Measurements from ENCODE around the gene PTPRK. TPM values are rescaled to one million over a fixed set of nuclear protein-coding genes. Genes with fewer than 3 reads are reported as not detected.

Gene PTPRK
- total and polyA plus RNA-seq, 2 experiments from 2014 or later: 26.9 to 56.4 TPM

DNA sequence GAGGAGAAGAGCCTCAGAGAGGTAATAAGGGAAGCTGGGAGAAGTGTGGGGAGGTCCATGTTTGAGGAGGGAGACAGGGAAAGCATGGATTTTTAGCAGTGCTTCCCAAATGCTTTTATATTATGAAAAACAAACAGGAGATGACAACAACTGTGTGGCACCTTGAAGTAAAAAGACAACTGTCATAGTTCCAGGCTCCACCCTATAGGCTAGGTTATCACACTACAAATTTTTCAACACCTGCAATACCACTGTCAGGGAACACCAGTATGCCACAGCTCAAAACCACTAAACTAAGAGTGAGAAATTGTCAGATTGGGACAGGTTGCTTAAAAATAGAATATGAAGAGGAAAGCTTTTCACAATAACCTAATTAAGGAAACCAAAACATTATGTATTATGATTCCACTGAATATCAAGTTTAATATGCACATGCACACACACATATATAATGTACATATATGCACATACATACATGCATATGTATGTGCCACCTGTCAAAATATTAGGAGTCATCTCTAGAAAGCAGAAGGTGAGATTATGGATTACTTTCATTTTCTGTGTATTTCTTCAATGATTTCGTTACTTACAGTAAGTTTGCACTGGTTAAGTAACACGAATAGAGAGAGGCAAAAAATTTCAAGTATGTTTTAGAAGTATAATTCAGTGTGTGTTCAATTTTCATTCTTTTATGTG is 261.2 kb downstream of the PTPRK start:
- ATAC-seq (no peak), DNase-seq (ENCODE audit: low spot score) (no peak)
- no peaks in the 10 kb centered on the region for H3F3A ChIP-seq (replicated peaks; ENCODE audit: low read depth)
- Mint-ChIP-seq H3K27me3 (ENCODE audit: insufficient read depth, low read depth, poor library complexity) (no peaks in the 10 kb centered on the region), H3K36me3 (ENCODE audit: low read depth) (peaks cover 4% of the 10 kb centered on the region; the same call in 2 of the 3 replicates), H3K27ac (no peak overlapping the region), H3K4me1 (peaks cover 5% of the 10 kb centered on the region; the same call in 1 of the 3 replicates), H3K4me3 (no peak overlapping the region), H3K9me3 (peaks cover 5% of the 10 kb centered on the region; the same call in 1 of the 3 replicates)
- H3K27me3 ChIP-seq (ENCODE audit: insufficient read depth): no peaks in the 10 kb centered on the region
- no peaks in the 10 kb centered on the region for H3K4me1 ChIP-seq (ENCODE audit: insufficient read depth)
- H3K4me2 ChIP-seq: no peak overlapping the region
- H3K79me2 ChIP-seq (replicated peaks; ENCODE audit: insufficient read depth): peaks cover 3% of the 10 kb centered on the region; the same call in 1 of the 2 replicates
- H3K27ac ChIP-seq (ENCODE audit: low read depth): no peak overlapping the region
- TF ChIP-seq STAT1 (IDR thresholded peaks at IDR 0.05; ENCODE audit: unreplicated experiment) (no peak), EZH2 (IDR thresholded peaks at IDR 0.05; ENCODE audit: low read depth, unreplicated experiment) (no peak), JUNB (IDR thresholded peaks at IDR 0.05; ENCODE audit: unreplicated experiment) (no peak), POLR2AphosphoS5 (IDR thresholded peaks at IDR 0.05; ENCODE audit: low read depth) (no peak), ZNF331 (CRISPR knock-in tag; IDR thresholded peaks at IDR 0.05; ENCODE audit: low read depth) (no peak), CREB1 (CRISPR knock-in tag; IDR thresholded peaks at IDR 0.05; ENCODE audit: low read depth) (no peak), EZH2phosphoT487 (IDR thresholded peaks at IDR 0.05; ENCODE audit: unreplicated experiment) (no peak), ZNF114 (CRISPR knock-in tag; IDR thresholded peaks at IDR 0.05) (no peak), ZNF462 (CRISPR knock-in tag; IDR thresholded peaks at IDR 0.05) (no peak), NANOG (IDR thresholded peaks at IDR 0.05; ENCODE audit: borderline replicate concordance) (no peak)
- TF ChIP-seq, protein P1, sequence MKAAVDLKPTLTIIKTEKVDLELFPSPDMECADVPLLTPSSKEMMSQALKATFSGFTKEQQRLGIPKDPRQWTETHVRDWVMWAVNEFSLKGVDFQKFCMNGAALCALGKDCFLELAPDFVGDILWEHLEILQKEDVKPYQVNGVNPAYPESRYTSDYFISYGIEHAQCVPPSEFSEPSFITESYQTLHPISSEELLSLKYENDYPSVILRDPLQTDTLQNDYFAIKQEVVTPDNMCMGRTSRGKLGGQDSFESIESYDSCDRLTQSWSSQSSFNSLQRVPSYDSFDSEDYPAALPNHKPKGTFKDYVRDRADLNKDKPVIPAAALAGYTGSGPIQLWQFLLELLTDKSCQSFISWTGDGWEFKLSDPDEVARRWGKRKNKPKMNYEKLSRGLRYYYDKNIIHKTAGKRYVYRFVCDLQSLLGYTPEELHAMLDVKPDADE (IDR thresholded peaks at IDR 0.05): no peak
- TF ChIP-seq, protein P2, sequence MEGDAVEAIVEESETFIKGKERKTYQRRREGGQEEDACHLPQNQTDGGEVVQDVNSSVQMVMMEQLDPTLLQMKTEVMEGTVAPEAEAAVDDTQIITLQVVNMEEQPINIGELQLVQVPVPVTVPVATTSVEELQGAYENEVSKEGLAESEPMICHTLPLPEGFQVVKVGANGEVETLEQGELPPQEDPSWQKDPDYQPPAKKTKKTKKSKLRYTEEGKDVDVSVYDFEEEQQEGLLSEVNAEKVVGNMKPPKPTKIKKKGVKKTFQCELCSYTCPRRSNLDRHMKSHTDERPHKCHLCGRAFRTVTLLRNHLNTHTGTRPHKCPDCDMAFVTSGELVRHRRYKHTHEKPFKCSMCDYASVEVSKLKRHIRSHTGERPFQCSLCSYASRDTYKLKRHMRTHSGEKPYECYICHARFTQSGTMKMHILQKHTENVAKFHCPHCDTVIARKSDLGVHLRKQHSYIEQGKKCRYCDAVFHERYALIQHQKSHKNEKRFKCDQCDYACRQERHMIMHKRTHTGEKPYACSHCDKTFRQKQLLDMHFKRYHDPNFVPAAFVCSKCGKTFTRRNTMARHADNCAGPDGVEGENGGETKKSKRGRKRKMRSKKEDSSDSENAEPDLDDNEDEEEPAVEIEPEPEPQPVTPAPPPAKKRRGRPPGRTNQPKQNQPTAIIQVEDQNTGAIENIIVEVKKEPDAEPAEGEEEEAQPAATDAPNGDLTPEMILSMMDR (conservative IDR thresholded peaks at IDR 0.05; ENCODE audit: low read depth in 2 of 2): no peak
- H3K4me3 ChIP-seq: no peak overlapping the region
- H2AFZ ChIP-seq: no peak overlapping the region
- H3K36me3 ChIP-seq (ENCODE audit: insufficient read depth): no peaks in the 10 kb centered on the region
- no peaks in the 10 kb centered on the region for H3K9me2 ChIP-seq (ENCODE audit: insufficient read depth)
- H4K20me1 ChIP-seq (replicated peaks; ENCODE audit: insufficient read depth): no peaks in the 10 kb centered on the region
